Renal pelvis (tissue), 12 donors: ENCODE results near the gene KCTD20. TPM values are rescaled to one million over a fixed set of nuclear protein-coding genes. Genes with fewer than 3 reads are reported as not detected.
"Not testable (repeated sequence)": the region's sequence is repeated elsewhere in the genome, so short reads cannot be mapped to it uniquely, and the experiment has no call there.

ENCODE experiments used
- DNase-seq: peaks from one replicate; pipeline ENCODE4 v3.0.0-alpha.2; 2013
- long read RNA-seq, 16 experiments: transcript quantifications; one replicate each; lab custom pipeline, GENCODE V29; 2026
- polyA plus RNA-seq, 3 donors: library from polyadenylated mRNA; unstranded; fragments of 120-200 nt; gene quantifications; one replicate each; pipeline ENCODE4 v1.2.1, GENCODE V29; 2013; ENCODE audit not compliant: insufficient read length in 3 of 3

The KCTD20 gene
- 10 to 100 TPM; 42.0 to 49.5 (median 48.6) TPM for polyA plus RNA-seq
- long read RNA-seq, donor 1, full-length matches to known transcripts = 9 of 9 reads
- long read RNA-seq, donor 1, partial matches to known transcripts = 0 of 9 reads
- long read RNA-seq, donor 1, other reads (novel, unspliced or antisense) = 0 of 9 reads
- long read RNA-seq, donor 2, full-length matches to known transcripts = 8 of 15 reads
- long read RNA-seq, donor 2, partial matches to known transcripts = 7 of 15 reads
- long read RNA-seq, donor 2, other reads (novel, unspliced or antisense) = 0 of 15 reads
- long read RNA-seq, donor 3, full-length matches to known transcripts = 6 of 15 reads
- long read RNA-seq, donor 3, partial matches to known transcripts = 9 of 15 reads
- long read RNA-seq, donor 3, other reads (novel, unspliced or antisense) = 0 of 15 reads
- long read RNA-seq, donor 4, full-length matches to known transcripts = 6 of 6 reads
- long read RNA-seq, donor 4, partial matches to known transcripts = 0 of 6 reads
- long read RNA-seq, donor 4, other reads (novel, unspliced or antisense) = 0 of 6 reads
- long read RNA-seq, donor 5, full-length matches to known transcripts = 8 of 8 reads
- long read RNA-seq, donor 5, partial matches to known transcripts = 0 of 8 reads
- long read RNA-seq, donor 5, other reads (novel, unspliced or antisense) = 0 of 8 reads
- long read RNA-seq, donor 6, full-length matches to known transcripts = 19 of 19 reads
- long read RNA-seq, donor 6, partial matches to known transcripts = 0 of 19 reads
- long read RNA-seq, donor 6, other reads (novel, unspliced or antisense) = 0 of 19 reads
- long read RNA-seq, donor 7, full-length matches to known transcripts = 19 of 19 reads
- long read RNA-seq, donor 7, partial matches to known transcripts = 0 of 19 reads
- long read RNA-seq, donor 7, other reads (novel, unspliced or antisense) = 0 of 19 reads
- long read RNA-seq, donor 8, full-length matches to known transcripts = 13 of 13 reads
- long read RNA-seq, donor 8, partial matches to known transcripts = 0 of 13 reads
- long read RNA-seq, donor 8, other reads (novel, unspliced or antisense) = 0 of 13 reads
- long read RNA-seq, donor 9, full-length matches to known transcripts = 8 of 8 reads
- long read RNA-seq, donor 9, partial matches to known transcripts = 0 of 8 reads
- long read RNA-seq, donor 9, other reads (novel, unspliced or antisense) = 0 of 8 reads
- long read RNA-seq, donor 10, full-length matches to known transcripts = 6 of 6 reads
- long read RNA-seq, donor 10, partial matches to known transcripts = 0 of 6 reads
- long read RNA-seq, donor 10, other reads (novel, unspliced or antisense) = 0 of 6 reads
- long read RNA-seq, donor 11, full-length matches to known transcripts = 5 of 5 reads
- long read RNA-seq, donor 11, partial matches to known transcripts = 0 of 5 reads
- long read RNA-seq, donor 11, other reads (novel, unspliced or antisense) = 0 of 5 reads
- long read RNA-seq, donor 12, full-length matches to known transcripts = 9 of 14 reads
- long read RNA-seq, donor 12, partial matches to known transcripts = 5 of 14 reads
- long read RNA-seq, donor 12, other reads (novel, unspliced or antisense) = 0 of 14 reads
- long read RNA-seq, donor 13, full-length matches to known transcripts = 3 of 3 reads
- long read RNA-seq, donor 13, partial matches to known transcripts = 0 of 3 reads
- long read RNA-seq, donor 13, other reads (novel, unspliced or antisense) = 0 of 3 reads
- long read RNA-seq, donor 14, full-length matches to known transcripts = 29 of 29 reads
- long read RNA-seq, donor 14, partial matches to known transcripts = 0 of 29 reads
- long read RNA-seq, donor 14, other reads (novel, unspliced or antisense) = 0 of 29 reads
- long read RNA-seq, donor 15, full-length matches to known transcripts = 12 of 25 reads
- long read RNA-seq, donor 15, partial matches to known transcripts = 13 of 25 reads
- long read RNA-seq, donor 15, other reads (novel, unspliced or antisense) = 0 of 25 reads
- long read RNA-seq, donor 16, full-length matches to known transcripts = 5 of 5 reads
- long read RNA-seq, donor 16, partial matches to known transcripts = 0 of 5 reads
- long read RNA-seq, donor 16, other reads (novel, unspliced or antisense) = 0 of 5 reads

- DNase-seq = peak; percentile 92
Measured at GRCh38 chr6:36442671-36443470, at the start of gene KCTD20, which contains the start of gene PXT1. Gene KCTD20, plus strand, starts transcription at chr6:36443000. Its CDS starts 27,098 bp downstream, at chr6:36470098. Gene PXT1, minus strand, starts transcription at chr6:36442854. Its CDS starts 16,772 bp downstream, at chr6:36426082.

DNA sequence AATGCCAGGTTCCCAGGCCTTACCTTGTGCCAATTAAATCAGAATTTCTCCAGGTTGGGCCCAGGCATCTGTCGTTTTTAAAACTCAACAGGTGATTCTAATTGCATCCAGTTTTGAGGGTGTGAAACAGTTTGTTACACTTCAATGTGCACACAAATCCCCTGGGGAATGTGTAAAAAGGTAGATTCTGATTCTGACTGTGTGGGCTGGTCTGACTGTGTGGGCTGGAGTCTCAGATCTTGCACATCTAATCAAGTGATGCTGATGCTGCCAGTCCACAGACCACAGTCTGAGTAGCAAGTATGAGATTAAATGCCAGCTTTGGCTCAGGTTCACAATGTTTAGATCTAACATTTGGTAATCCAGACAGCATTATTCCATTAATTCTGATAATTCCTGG is 42.8 kb upstream of the KCTD20 start:
- no peak for DNase-seq

DNA sequence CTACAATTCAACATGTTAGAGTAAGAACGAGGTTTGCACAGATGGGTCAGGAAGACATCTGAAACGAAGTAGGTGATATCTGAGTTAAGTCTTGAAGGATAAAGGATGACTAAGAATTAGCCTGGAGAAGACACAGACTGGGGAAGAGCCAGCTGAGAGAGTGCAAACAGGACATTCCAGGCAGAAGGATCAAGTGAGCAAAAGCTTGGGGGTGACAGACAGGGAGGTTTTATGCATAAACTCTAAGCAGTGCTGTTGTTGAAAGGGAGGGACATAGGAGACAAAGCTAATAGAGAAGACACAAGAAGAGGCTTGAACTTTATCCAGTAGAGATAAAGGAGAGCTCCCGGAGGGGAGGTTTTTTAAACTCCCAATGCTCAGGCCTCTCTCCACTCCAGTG is 40.3 kb upstream of the KCTD20 start:
- DNase-seq = no peak

DNA sequence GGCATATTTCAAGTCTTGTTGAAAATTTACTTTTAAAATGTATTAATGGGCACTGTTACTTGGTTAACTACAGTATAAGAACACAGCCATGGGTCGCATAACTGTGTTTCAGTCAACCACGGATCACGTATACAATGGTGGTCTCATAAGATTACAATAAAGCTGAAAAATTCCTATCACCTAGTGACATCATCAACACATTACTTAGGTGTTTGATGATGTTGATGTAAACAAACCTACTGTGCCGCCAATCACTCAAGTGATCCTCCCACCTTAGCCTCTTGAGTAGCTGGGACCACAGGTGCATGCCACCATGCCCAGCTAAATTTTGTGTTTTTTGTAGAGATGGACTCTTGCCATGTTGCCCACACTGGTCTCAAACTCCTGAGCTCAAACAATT is 38.6 kb upstream of the KCTD20 start:
- DNase-seq = no peak

- not testable (repeated sequence) for DNase-seq
Measured at GRCh38 chr6:36409718-36410117, 33.1 kb upstream of the KCTD20 start.

DNA sequence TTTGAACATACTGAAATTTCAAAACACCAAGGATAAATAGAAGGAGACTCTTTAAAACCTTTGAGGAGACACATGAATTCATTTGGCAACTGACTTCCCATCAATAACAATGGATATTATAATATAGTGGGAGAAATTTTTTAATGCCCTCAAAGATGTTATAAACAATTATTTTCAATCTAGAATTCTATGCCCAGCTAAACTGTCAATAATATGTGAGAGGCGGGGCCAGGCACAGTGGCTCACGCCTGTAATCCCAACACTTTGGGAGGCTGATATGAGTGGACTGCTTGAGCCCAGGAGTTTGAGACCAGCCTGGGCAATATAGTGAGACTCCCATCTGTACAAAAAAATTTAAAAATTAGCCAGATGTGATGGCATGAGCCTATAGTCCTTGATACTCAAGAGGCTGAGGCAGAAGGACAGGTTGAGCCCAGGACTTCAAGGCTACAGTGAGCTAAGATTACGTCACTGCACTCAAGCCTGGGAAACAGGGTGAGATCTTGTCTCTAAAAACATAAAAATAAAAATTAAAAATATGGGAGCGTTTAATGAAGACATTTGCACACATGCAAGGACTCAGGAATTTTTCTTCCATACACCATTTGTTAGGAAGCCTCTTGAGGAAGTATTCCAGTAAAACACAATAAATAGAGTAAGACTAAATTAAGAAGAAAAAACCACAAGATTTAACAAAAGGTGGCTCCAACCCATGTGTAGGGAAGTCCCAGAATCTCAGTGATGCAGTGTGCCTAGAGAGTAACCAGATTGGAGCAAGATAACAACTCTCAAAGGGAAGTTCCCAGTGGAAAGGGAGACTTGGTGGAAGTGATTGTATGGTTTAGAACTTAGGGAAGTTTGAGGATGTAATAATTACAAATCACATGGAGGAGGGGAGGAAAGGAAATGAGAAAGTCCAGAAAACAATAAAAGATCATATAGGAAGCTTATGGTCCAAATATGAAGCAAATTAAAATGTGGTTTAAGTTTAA is 29.0 kb upstream of the KCTD20 start:
- DNase-seq = no peak

- DNase-seq = no peak
Measured at GRCh38 chr6:36414481-36414880, 28.3 kb upstream of the KCTD20 start.

DNA sequence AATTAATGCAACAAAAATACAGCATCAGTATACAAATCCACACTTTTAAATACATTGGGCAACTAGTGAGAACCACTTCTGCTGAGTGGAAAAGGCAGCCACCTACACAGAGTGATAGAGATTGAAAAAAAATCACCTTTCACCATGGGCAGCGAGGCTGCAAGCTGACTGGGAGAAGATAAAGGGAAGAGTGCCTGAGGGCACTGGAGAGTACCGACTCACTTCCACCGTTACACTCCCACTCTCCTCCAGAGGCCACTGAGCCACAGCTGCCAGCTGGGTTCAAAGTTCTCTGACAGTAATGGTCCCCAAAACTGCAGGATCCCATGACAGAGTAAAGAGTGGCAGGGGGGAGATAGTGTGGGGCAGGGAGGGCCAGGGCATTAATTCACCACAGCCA is 24.2 kb upstream of the KCTD20 start:
- DNase-seq = no peak

DNA sequence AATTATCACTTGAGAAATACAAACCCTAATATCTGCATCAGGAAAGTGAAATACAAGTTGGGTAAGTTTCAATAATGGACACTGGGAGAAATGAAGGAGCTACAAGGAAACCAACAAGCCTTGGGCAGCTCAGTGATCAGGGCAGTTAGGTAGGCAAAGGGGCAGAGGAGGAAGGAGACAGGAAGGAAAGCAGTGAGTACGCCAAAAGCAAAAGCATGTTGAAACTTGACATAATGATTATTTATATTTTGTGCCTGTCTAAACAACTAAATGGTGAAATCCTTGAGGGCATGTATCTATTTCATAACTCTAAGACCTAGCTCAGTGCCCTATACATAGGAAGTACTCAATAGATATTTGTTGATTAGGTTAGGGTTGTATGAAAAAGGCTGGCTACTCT is 23.5 kb upstream of the KCTD20 start:
- DNase-seq = no peak

GRCh38 chr6:36422714-36423100 is 20.1 kb upstream of the KCTD20 start:
- no peak for DNase-seq

DNA sequence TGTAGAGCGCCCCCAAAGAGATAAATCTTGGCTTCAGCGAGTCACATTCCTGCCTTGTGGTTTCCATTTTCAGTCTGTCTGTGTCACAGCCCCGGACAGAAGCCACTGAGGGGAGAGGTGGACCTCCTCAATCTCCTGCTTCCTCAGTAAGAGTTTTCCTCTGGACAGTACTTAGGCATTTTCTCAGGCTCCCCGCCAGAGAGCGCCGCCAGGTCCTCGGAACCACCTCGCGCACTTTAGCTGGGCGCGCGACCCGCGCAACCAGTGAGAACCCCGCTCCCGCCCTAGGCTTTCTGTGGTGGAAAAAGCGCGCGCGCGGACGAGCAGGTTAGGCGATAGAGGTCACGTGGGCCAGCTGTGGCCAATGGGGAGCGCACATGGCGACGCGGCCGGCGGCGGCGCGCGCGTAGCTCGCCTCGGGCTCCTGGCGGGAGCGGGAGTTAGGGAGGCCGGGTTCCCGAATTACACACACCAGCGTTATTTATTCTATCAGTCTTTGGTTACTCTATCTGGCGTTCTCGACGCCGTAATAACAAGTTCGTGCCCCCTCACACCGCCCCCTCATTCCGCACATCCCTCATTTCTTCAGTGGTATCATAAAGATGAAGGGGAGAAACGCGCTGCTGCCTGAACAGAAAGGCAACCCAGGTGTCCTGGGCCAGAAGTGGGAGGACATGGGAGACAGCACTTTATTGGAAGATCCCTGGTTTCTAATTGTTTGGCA is 19.5 kb upstream of the KCTD20 start:
- DNase-seq = peak; percentile 98

GRCh38 chr6:36426622-36427021 is 16.2 kb upstream of the KCTD20 start:
- no peak for DNase-seq

GRCh38 chr6:36428911-36429310 is 13.9 kb upstream of the KCTD20 start:
- DNase-seq = no peak

GRCh38 chr6:36430351-36430750 is 12.4 kb upstream of the KCTD20 start:
- DNase-seq = no peak

DNA sequence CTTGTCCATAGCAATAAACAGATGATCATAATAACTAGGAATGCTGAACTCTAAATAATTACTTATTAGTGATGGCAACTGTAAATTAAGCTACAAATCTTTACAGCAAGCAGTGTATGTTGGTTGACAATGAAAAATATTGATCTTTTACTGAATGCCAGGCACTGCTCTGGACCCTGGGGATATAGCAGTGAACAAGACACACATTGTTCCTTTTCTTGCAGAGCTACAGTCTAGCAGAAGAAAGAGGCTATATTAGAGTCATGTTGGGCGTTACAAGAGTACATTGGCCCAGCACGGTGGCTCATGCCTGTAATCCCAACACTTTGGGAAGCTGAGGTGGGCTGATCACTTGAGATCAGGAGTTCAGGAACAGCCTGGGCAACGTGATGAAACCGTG is 11.6 kb upstream of the KCTD20 start:
- no peak for DNase-seq

DNA sequence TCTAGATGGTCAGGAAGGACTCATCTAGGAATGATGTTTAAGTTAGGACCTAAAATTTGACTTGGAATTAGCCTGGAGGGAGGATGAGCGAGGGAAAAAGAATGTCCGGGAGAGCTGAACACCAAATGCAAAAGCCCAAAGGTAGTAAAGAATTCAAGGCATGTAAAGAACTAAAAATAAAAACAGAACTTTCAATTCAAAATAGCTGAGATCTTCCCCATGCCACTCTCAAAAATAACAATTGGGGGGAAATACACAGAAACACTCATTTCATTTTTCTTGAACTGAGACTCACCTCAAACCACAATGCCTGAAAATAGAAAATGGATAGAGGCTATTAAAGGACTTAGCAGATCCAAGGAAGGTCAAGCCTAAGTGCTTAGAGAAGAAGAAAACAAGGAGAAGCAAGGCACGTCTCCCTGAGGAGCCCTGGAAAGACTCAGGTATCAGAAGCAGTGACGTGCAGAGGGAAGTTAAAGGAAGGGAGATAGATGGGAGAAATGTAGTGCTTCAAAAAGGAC is 10.6 kb upstream of the KCTD20 start:
- DNase-seq = no peak

DNA sequence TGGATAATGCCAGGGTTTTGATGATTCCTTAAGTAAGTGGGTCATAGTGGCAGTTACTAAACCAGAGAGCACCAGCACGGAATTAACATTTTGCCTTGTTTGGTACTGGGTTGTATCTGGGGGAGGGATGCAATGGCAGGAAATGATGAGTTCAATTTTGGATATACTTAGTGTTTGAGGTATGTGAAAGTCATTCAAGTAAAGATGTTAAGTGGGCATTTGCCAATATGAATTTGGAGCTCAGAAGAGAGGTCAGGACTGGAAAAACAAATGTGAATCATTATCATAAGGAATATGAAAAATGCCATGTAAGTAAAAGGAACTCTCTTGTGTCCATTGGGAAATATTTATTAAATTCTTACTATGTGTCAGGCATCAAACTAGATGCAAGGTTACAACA is 6.3 kb upstream of the KCTD20 start:
- no peak for DNase-seq
